Esophagus (tissue), 2 donors: ENCODE measurements around the gene ABCG1. TPM values are rescaled to one million over a fixed set of nuclear protein-coding genes. Genes with fewer than 3 reads are reported as not detected.

ENCODE experiments used
- H3K27ac ChIP-seq, 2 donors: one replicate each; pipeline ENCODE4 v1.5.1; 2013; ENCODE audit warnings: low read depth in 2 of 2, mild to moderate bottlenecking in 2 of 2, inconsistent platforms in 1 of 2, low read length in 1 of 2, moderate library complexity in 1 of 2
- H3K27me3 ChIP-seq, 2 donors: one replicate each; pipeline ENCODE4 v1.6.1; 2013; ENCODE audit warnings: low read length in 2 of 2, control low read depth in 1 of 2, mild to moderate bottlenecking in 1 of 2; ENCODE audit not compliant: insufficient read depth in 2 of 2, control insufficient read depth in 1 of 2
- H3K36me3 ChIP-seq, 2 donors: one replicate each; pipeline ENCODE4 v1.6.1; 2013; ENCODE audit warnings: low read length in 1 of 2; ENCODE audit not compliant: control insufficient read depth in 2 of 2, insufficient read depth in 2 of 2
- H3K4me1 ChIP-seq, 2 donors: one replicate each; pipeline ENCODE4 v1.6.1; 2013; ENCODE audit warnings: low read length in 1 of 2; ENCODE audit not compliant: control insufficient read depth in 2 of 2, insufficient read depth in 2 of 2
- H3K4me3 ChIP-seq, 2 donors: one replicate each; pipeline ENCODE4 v1.5.1; 2013; ENCODE audit warnings: low read length in 2 of 2, mild to moderate bottlenecking in 2 of 2, low read depth in 1 of 2, moderate library complexity in 1 of 2
- H3K9me3 ChIP-seq, 2 donors: one replicate each; pipeline ENCODE4 v1.6.1; 2013; ENCODE audit warnings: mild to moderate bottlenecking in 2 of 2, low read depth in 1 of 2, low read length in 1 of 2, moderate library complexity in 1 of 2; ENCODE audit not compliant: control insufficient read depth in 2 of 2, insufficient read depth in 1 of 2
- WGBS, 2 donors: extraction: QIAGEN DNeasy Blood & Tissue Kit; methylation state at CpG; one replicate each; pipeline ENCODE4 v1.1.7; 2013; 5-methylcytosine and 5-hydroxymethylcytosine counted together
- polyA plus RNA-seq, 2 donors: library from polyadenylated mRNA; stranded (reverse); fragments of 200-250 nt; gene quantifications; one replicate each; pipeline ENCODE4 v1.2.3, GENCODE V29; 2013
- donor health status: healthy with polysubstance abuse.
- donor health status: Bipolar disorder and iron deficiency.

ABCG1 gene
- polyA plus RNA-seq, 2 donors, result 2.8 TPM

DNA sequence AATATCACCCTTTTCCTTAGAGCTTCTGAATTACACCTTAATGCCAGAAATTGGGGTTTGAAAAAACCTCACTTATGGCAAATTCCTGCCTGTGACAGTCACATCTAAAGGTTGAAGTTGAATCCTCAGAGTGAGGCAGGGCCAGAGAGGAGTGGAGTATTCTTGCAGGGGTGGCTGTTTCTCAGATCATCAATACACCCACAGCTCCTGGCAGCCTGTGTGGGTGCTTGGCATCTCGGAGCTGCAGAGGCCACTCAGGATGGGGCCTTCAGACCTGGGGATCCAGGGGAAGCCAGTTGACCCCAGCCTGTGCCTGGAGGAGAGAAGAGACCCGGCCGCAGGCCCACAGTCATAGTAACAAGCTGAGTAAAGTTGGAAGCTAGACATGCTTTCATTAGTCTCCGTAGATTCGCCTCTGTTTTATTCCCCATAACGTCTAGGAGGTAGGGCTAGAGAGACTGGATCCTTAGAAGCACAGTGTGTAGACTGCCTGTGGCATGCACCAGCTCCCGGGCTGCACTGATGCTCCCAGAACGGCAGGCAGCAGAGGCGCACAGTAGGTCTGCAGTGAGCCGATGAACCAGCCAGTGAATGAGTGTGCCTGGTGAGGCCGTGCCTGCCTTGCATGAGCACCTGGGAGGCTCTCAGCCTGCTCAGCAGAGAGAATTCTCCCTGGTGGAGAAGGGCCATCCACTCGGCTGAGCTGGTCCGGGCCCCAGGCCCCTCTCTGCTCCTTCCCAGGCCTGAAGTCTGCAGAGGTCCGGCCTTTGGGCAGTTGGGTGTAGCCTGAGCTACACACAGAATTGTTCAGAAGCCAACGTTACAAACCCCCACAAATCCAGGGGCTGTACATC is 53.4 kb downstream of the ABCG1 start:
- H3K27ac ChIP-seq, result no peak overlapping the region

GRCh38 chr21:42272984-42273600 is 54.2 kb downstream of the ABCG1 start:
- no peaks in the 10 kb centered on the region for H3K27me3 ChIP-seq
- H3K36me3 ChIP-seq, result peaks cover 0 to 2% of the 10 kb centered on the region in 2 donors
- no peak overlapping the region for H3K27ac ChIP-seq
- no peak overlapping the region for H3K4me3 ChIP-seq
- peaks cover 0 to 4% of the 10 kb centered on the region in 2 donors for H3K4me1 ChIP-seq
- 83 to 86% methylated on average over 29 of the region's 29 CpGs for WGBS, 2 donors
- no peaks in the 10 kb centered on the region for H3K9me3 ChIP-seq

More for the DNA sequence above, 53.4 kb downstream of the ABCG1 start:
- Histone ChIP-seq H3K4me1 (peaks cover 0 to 4% of the 10 kb centered on the region in 2 donors), H3K36me3 (peaks cover 0 to 2% of the 10 kb centered on the region in 2 donors), H3K9me3 (no peaks in the 10 kb centered on the region), H3K27me3 (no peaks in the 10 kb centered on the region), H3K4me3 (no peak overlapping the region)
- 89 to 91% methylated on average over 15 of the region's 15 CpGs for WGBS, 2 donors

GRCh38 chr21:42276076-42276475 is 57.1 kb downstream of the ABCG1 start:
- H3K4me1 ChIP-seq, result peaks cover 0 to 4% of the 10 kb centered on the region in 2 donors
- peaks cover 0 to 4% of the 10 kb centered on the region in 2 donors for H3K36me3 ChIP-seq
- H3K27ac ChIP-seq, result no peak overlapping the region
- no peaks in the 10 kb centered on the region for H3K27me3 ChIP-seq
- WGBS, 2 donors, result 47 to 63% methylated on average over 13 of the region's 13 CpGs
- H3K9me3 ChIP-seq, result no peaks in the 10 kb centered on the region
- no peak overlapping the region for H3K4me3 ChIP-seq

- no peak overlapping the region for H3K4me3 ChIP-seq
- no peak overlapping the region for H3K27ac ChIP-seq
- peaks cover 0 to 4% of the 10 kb centered on the region in 2 donors for H3K36me3 ChIP-seq
- peaks cover 0 to 4% of the 10 kb centered on the region in 2 donors for H3K4me1 ChIP-seq
- no peaks in the 10 kb centered on the region for H3K9me3 ChIP-seq
- no peaks in the 10 kb centered on the region for H3K27me3 ChIP-seq
- 91% methylated on average over 17 of the region's 17 CpGs for WGBS, 2 donors
These were observed 57.7 kb downstream of the ABCG1 start for GRCh38 chr21:42276526-42277154.

DNA sequence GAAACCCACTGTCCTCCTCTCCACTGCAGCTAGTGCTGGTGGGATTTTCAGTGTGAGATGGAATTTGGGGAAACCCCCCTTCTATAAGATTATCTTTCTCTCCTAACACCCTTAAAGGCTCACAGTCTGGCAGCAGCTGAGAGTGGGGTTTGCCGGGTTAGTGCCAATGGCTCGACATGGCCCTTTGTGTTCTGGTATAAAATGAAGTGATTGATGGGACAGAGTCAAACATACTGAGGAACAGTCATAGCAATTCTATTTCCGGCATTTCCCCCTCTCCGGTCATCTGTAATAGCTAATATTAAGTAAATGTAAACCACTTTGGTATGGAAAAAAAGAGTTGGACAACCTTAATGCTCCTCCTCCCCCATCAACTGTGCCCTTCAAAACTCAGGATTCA is 58.7 kb downstream of the ABCG1 start:
- no peak overlapping the region for H3K4me3 ChIP-seq
- H3K9me3 ChIP-seq, result no peaks in the 10 kb centered on the region
- 76 to 79% methylated on average over 4 of the region's 4 CpGs for WGBS, 2 donors
- no peak overlapping the region for H3K27ac ChIP-seq
- H3K27me3 ChIP-seq, result no peaks in the 10 kb centered on the region
- peaks cover 0 to 9% of the 10 kb centered on the region in 2 donors for H3K36me3 ChIP-seq
- H3K4me1 ChIP-seq, result peaks cover 0 to 4% of the 10 kb centered on the region in 2 donors

- Histone ChIP-seq H3K9me3 (no peaks in the 10 kb centered on the region), H3K4me3 (no peak overlapping the region), H3K27me3 (no peaks in the 10 kb centered on the region), H3K27ac (no peak overlapping the region), H3K36me3 (peaks cover 0 to 9% of the 10 kb centered on the region in 2 donors), H3K4me1 (peaks cover 0 to 4% of the 10 kb centered on the region in 2 donors)
- 82 to 91% methylated on average over 19 of the region's 19 CpGs for WGBS, 2 donors
These were observed 59.7 kb downstream of the ABCG1 start for GRCh38 chr21:42278451-42279149.

DNA sequence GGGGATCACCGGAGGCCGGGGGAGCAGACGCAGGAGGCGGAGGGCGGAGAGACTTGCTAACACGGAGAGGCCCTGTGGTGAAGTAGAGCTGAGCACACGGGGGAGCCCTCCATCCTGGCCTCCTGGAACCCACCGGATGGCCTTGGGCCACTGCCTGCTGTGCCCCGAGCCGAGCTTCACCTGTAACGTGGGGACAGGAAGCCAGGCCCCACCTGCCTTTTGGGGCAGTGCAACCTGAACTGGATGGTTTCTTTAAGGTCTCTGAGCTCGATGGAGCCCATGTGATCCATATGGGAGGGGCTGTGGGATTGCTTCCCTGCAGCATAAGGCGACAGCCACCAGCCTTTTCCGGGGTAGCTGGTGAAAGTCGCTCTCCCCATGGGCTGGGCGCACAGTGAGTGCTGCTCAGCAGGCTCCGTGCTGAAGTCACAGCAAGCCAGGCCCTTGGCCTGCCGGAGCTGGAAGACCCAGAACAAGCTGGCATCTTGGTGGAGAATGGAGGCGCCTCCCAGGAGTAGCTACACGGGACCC is 60.5 kb downstream of the ABCG1 start:
- peaks cover 0 to 4% of the 10 kb centered on the region in 2 donors for H3K4me1 ChIP-seq
- peaks cover 0 to 9% of the 10 kb centered on the region in 2 donors for H3K36me3 ChIP-seq
- H3K27me3 ChIP-seq, result no peaks in the 10 kb centered on the region
- no peaks in the 10 kb centered on the region for H3K9me3 ChIP-seq
- H3K4me3 ChIP-seq, result no peak overlapping the region
- WGBS, 2 donors, result 87 to 90% methylated on average over 20 of the region's 20 CpGs
- H3K27ac ChIP-seq, result no peak overlapping the region

DNA sequence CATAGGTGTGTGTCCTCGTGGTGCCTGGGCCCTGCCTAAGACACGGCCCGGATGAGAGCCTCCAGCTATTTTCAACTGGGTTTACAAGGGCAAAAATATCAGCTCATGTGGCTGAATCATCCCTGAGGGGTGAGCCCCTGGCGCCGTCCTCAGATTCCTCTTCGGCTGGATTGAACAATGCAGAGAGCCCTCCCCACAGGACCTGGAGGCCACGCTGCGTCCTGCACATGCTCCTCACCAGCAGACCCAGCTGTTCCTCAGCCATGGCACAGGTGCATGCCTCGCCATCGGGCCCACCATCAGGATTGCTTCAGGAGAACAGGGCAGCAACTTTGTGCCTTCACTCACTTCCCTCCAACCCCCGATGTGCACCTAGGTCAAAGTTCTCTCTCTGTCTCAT is 60.9 kb downstream of the ABCG1 start:
- 85% methylated on average over 11 of the region's 11 CpGs for WGBS, 2 donors
- H3K9me3 ChIP-seq, result no peaks in the 10 kb centered on the region
- peaks cover 0 to 9% of the 10 kb centered on the region in 2 donors for H3K36me3 ChIP-seq
- no peak overlapping the region for H3K27ac ChIP-seq
- peaks cover 0 to 4% of the 10 kb centered on the region in 2 donors for H3K4me1 ChIP-seq
- no peaks in the 10 kb centered on the region for H3K27me3 ChIP-seq
- H3K4me3 ChIP-seq, result no peak overlapping the region
